HepG2 (cell line): ENCODE results near the gene SH3D21. TPM values are rescaled to one million over a fixed set of nuclear protein-coding genes. Genes with fewer than 3 reads are reported as not detected.

Experiments used
- ATAC-seq: fragments of 200-7000 bp; cut with Tn5 transposase; 3 replicates; pipeline ENCODE4 v1.9.1; 2020; ENCODE audit warnings: mild to moderate bottlenecking, moderate library complexity
- BruUV-seq: library from RNA; stranded (reverse); fragments of 400-500 nt; replicated peaks from 2 replicates; lab custom pipeline; 2021; lab: Mats Ljungman, UMichigan
- CTCF ChIA-PET: fragments of 300-600 bp; formaldehyde crosslinking; extraction: SDS; loops from one replicate; lab custom pipeline; 2021; ENCODE audit warnings: low total read pairs, inconsistent platforms, low intra/inter-chr PET ratio; lab: Yijun Ruan, JAX
- POLR2A ChIA-PET: fragments of 350-600 bp; sonication (Branson Sonifier 250); formaldehyde crosslinking; loops from one replicate; lab custom pipeline; 2020; ENCODE audit warnings: antibody characterized with exemption, inconsistent platforms; lab: Yijun Ruan, JAX
- DNase-seq: peaks from one replicate; pipeline ENCODE4 v3.0.0-alpha.2; 2015; ENCODE audit warnings: low spot score
- FAIRE-seq: peaks from 3 replicates; lab custom pipeline; 2011; peaks lifted over from hg19 to GRCh38; lab: Jason Lieb, UNC
- H2AFZ ChIP-seq: one replicate; pipeline ENCODE4 v1.6.1; 2011; ENCODE audit warnings: low read length, inconsistent platforms
- H3K27ac ChIP-seq: fragments of 300-600 bp; 3 replicates; pipeline ENCODE4 v1.8.0; 2011; ENCODE audit warnings: mixed run types, mild to moderate bottlenecking, mixed read lengths, low read length, inconsistent platforms; ENCODE audit not compliant: insufficient read depth; ENCODE audit errors: extremely low read length
- H3K27me3 ChIP-seq, 2 experiments: fragments of 200-600 bp in 1 of 2; 2 replicates in 1 of 2; 3 replicates in 1 of 2; pipeline versions ENCODE4 v1.6.0 to v1.8.0; 2011; ENCODE audit warnings: low read length in 2 of 2, mild to moderate bottlenecking in 2 of 2, moderate library complexity in 2 of 2, inconsistent platforms in 1 of 2; ENCODE audit not compliant: insufficient read depth in 2 of 2, control insufficient read depth in 1 of 2
- H3K36me3 ChIP-seq, 2 experiments: fragments of 200-600 bp in 1 of 2; replicated peaks in 1 of 2; 2 replicates in 1 of 2; 3 replicates in 1 of 2; pipeline versions ENCODE4 v1.5.1 to v1.8.0; 2011; ENCODE audit warnings: low read length in 2 of 2, inconsistent platforms in 1 of 2; ENCODE audit not compliant: insufficient read depth in 2 of 2, control insufficient read depth in 1 of 2
- H3K4me1 ChIP-seq: 2 replicates; pipeline ENCODE4 v1.5.1; 2012; ENCODE audit warnings: low read length, inconsistent platforms; ENCODE audit not compliant: insufficient read depth
- H3K4me2 ChIP-seq: 2 replicates; pipeline ENCODE4 v1.6.0; 2011; ENCODE audit warnings: low read depth, low read length, inconsistent platforms
- H3K4me3 ChIP-seq, 3 experiments: fragments of 200-600 bp in 1 of 3; sonication (generic), shearing (Covaris generic) in 1 of 3; replicated peaks in 1 of 3; 2 replicates each; pipeline ENCODE4 v1.5.1; 2011 to 2016; ENCODE audit warnings: low read length in 3 of 3, inconsistent platforms in 2 of 3, low read depth in 2 of 3, mild to moderate bottlenecking in 2 of 3, control low read depth in 1 of 3, mixed read lengths in 1 of 3; ENCODE audit not compliant: insufficient read depth in 1 of 3
- H3K79me2 ChIP-seq: one replicate; pipeline ENCODE4 v1.6.1; 2011; ENCODE audit warnings: low read length, inconsistent platforms; ENCODE audit not compliant: insufficient read depth
- H3K9ac ChIP-seq: 2 replicates; pipeline ENCODE4 v1.6.0; 2011; ENCODE audit warnings: mild to moderate bottlenecking, low read depth, low read length, inconsistent platforms; ENCODE audit not compliant: insufficient read depth
- H3K9me3 ChIP-seq: 2 replicates; pipeline ENCODE4 v1.5.1; 2012; ENCODE audit warnings: mild to moderate bottlenecking, low read length
- H4K20me1 ChIP-seq: 2 replicates; pipeline ENCODE4 v1.6.0; 2011; ENCODE audit warnings: inconsistent platforms, mild to moderate bottlenecking, low read length, moderate library complexity; ENCODE audit not compliant: insufficient read depth
- ARNTL ChIP-seq: sonication (generic); formaldehyde crosslinking; IDR thresholded peaks from 2 replicates; pipeline ENCODE4 v1.4.0; 2020; ENCODE audit warnings: mild to moderate bottlenecking, missing genetic modification reagents
- HBP1 ChIP-seq: IDR thresholded peaks from 2 replicates; pipeline ENCODE4 v1.6.1; 2016; ENCODE audit warnings: low read depth, control low read depth
- NFYC ChIP-seq: IDR thresholded peaks from 2 replicates; pipeline ENCODE4 v1.6.1; 2016; ENCODE audit warnings: missing genetic modification reagents, missing compliant biosample characterization
- REST ChIP-seq, 2 experiments: IDR thresholded peaks; 2 replicates each; pipeline ENCODE4 v1.6.1; 2011 to 2012; ENCODE audit warnings: low read length in 2 of 2, borderline replicate concordance in 1 of 2, low read depth in 1 of 2, mild to moderate bottlenecking in 1 of 2, moderate library complexity in 1 of 2
- RFXAP ChIP-seq: sonication (generic); formaldehyde crosslinking; IDR thresholded peaks from 2 replicates; pipeline ENCODE4 v1.4.0; 2020; ENCODE audit warnings: missing genetic modification reagents, borderline replicate concordance
- SYNCRIP ChIP-seq: fragments of 200-400 bp; formaldehyde crosslinking; IDR thresholded peaks from 2 replicates; pipeline ENCODE4 v1.6.1; 2018; ENCODE audit warnings: mild to moderate bottlenecking, low read depth, low read length; ENCODE audit not compliant: insufficient read depth
- ZMAT5 ChIP-seq: sonication (generic); formaldehyde crosslinking; IDR thresholded peaks from 2 replicates; pipeline ENCODE4 v1.5.0; 2020; ENCODE audit warnings: mild to moderate bottlenecking, low read depth, missing genetic modification reagents, borderline replicate concordance
- ZNF333 ChIP-seq: sonication (generic); formaldehyde crosslinking; IDR thresholded peaks from 2 replicates; pipeline ENCODE4 v1.4.0; 2020; ENCODE audit warnings: mild to moderate bottlenecking, missing genetic modification reagents, borderline replicate concordance
- ZNF430 ChIP-seq: sonication (generic); formaldehyde crosslinking; IDR thresholded peaks from 2 replicates; pipeline ENCODE4 v1.9.0; 2021; ENCODE audit warnings: mild to moderate bottlenecking, missing genetic modification reagents
- ZNF746 ChIP-seq: sonication (generic); formaldehyde crosslinking; IDR thresholded peaks from 2 replicates; pipeline ENCODE4 v1.8.0; 2022; ENCODE audit warnings: mild to moderate bottlenecking, missing genetic modification reagents
- ZSCAN21 ChIP-seq: sonication (generic); formaldehyde crosslinking; IDR thresholded peaks from 2 replicates; pipeline ENCODE4 v1.8.0; 2022; ENCODE audit warnings: mild to moderate bottlenecking, missing genetic modification reagents, moderate library complexity, borderline replicate concordance
- WGBS: methylation state at CpG from one replicate; pipeline ENCODE4 v1.1.6; 2017; ENCODE audit warnings: low lambda C conversion rate; 5-methylcytosine and 5-hydroxymethylcytosine counted together
- in situ Hi-C: cut with HindIII; loops from 2 replicates; pipeline ENCODE4 v1.10.0; 2017; ENCODE audit warnings: low pct_unique_long_range_greater_than_20kb; ENCODE audit not compliant: extremely low pct_ligation_motif_present
- intact Hi-C: fragments of 100-400 bp; cut with micrococcal nuclease; formaldehyde crosslinking; loops from one replicate; pipeline ENCODE4 v1.10.0; 2022; ENCODE audit not compliant: unreplicated experiment
- polyA plus RNA-seq, 8 experiments: library from polyadenylated mRNA; depleted of rRNA in 3 of 8; stranded (reverse) in 7 of 8; unstranded in 1 of 8; fragments of >200 nt; fragmentation: Illumina TruSeq in 4 of 8; extraction: Trizol in 4 of 8; gene quantifications; 2 replicates each; pipeline versions ENCODE4 v1.2.1 to v1.2.3, GENCODE V29; 2011 to 2016; ENCODE audit warnings: low read depth in 4 of 8, missing spikeins in 1 of 8, mixed read lengths in 1 of 8; ENCODE audit not compliant: insufficient read depth in 1 of 8
- total RNA-seq, 5 experiments: library from RNA; depleted of rRNA; stranded (reverse); fragments of >200 nt; fragmentation: Illumina TruSeq; extraction: Trizol; gene quantifications; 2 replicates each; pipeline ENCODE4 v1.2.3, GENCODE V29; 2016; ENCODE audit warnings: low read depth in 1 of 5
- TF ChIP-seq, protein P1 (sequence below): sonication (generic); formaldehyde crosslinking; IDR thresholded peaks from 2 replicates; pipeline ENCODE4 v1.4.0; 2020; ENCODE audit warnings: missing genetic modification reagents, mild to moderate bottlenecking, borderline replicate concordance
- TF ChIP-seq, protein P2 (sequence below): sonication (generic); formaldehyde crosslinking; IDR thresholded peaks from 2 replicates; pipeline ENCODE4; 2020; ENCODE audit warnings: missing genetic modification reagents, mild to moderate bottlenecking, borderline replicate concordance
- TF ChIP-seq, protein P3 (sequence below): IDR thresholded peaks from 2 replicates; pipeline ENCODE4 v1.6.1; 2016; ENCODE audit warnings: mild to moderate bottlenecking, missing biosample characterization, missing genetic modification reagents

Gene SH3D21
- total and polyA plus RNA-seq, 2 of the 13 experiments (the other 11 are each of a cell fraction or from before 2014, with no cell fraction given), result 5.1 to 8.6 TPM

DNA sequence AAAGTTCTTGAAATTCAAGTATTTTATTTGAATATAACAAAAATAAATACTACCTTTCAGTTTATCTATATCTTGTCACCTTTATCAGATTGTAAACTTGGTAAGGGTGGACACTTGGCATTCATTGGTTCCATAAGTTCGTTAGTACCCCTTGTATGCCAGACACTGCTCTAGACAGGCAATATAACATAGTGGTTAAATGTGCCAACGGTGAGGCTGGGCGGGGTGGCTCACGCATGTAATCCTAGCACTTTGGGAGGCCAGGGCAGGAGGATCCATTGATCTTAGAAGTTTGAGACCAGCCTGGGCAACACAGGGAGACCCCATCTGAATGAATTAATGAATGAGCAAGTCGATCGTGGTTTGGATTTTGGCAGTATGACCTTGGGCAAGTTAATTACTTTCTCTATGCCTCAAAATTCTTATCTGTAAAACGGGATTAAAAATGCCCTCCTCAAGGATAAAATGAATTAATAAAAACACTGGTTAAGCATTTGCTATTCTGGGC lies 26.3 kb upstream of the SH3D21 start:
- Histone ChIP-seq H3K79me2 (peaks cover 39% of the 10 kb centered on the region), H2AFZ (no peak overlapping the region), H3K4me2 (no peak overlapping the region), H3K27ac (no peak overlapping the region), H3K9ac (no peak overlapping the region), H3K4me1 (no peaks in the 10 kb centered on the region), H3K4me3 (no peak overlapping the region), H3K27me3 (no peaks in the 10 kb centered on the region), H4K20me1 (no peaks in the 10 kb centered on the region), H3K36me3 (peaks cover 0 to 45% of the 10 kb centered on the region in 2 experiments; a peak in 4 of 5 replicates), H3K9me3 (no peaks in the 10 kb centered on the region)
- CTCF ChIA-PET, result no interaction called here
- 94% methylated on average over 7 of the region's 7 CpGs for WGBS
- in situ Hi-C loops (no loop called here), intact Hi-C loops (no loop called here)
- no peak for FAIRE-seq
- no peak for ATAC-seq
- BruUV-seq, result no TSS peak
- POLR2A ChIA-PET, result no interaction called here
- no peak for DNase-seq
- TF ChIP-seq ZNF430 (CRISPR knock-in tag) (no peak), SYNCRIP (no peak), HBP1 (CRISPR knock-in tag) (no peak), NFYC (CRISPR knock-in tag) (no peak), REST (IDR thresholded peaks at IDR 0.05; ENCODE audit: borderline replicate concordance in 1 of 2, low read depth in 1 of 2, low read length in 2 of 2) (no peak), ARNTL (CRISPR knock-in tag) (no peak), ZNF333 (CRISPR knock-in tag) (no peak), ZSCAN21 (CRISPR knock-in tag) (no peak), ZNF746 (CRISPR knock-in tag) (no peak), RFXAP (no peak), ZMAT5 (CRISPR knock-in tag) (no peak)
- TF ChIP-seq, protein P1, sequence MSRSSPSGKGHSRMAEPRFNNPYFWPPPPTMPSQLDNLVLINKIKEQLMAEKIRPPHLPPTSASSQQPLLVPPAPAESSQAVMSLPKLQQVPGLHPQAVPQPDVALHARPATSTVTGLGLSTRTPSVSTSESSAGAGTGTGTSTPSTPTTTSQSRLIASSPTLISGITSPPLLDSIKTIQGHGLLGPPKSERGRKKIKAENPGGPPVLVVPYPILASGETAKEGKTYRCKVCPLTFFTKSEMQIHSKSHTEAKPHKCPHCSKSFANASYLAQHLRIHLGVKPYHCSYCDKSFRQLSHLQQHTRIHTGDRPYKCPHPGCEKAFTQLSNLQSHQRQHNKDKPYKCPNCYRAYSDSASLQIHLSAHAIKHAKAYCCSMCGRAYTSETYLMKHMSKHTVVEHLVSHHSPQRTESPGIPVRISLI, result no peak
- TF ChIP-seq, protein P2, sequence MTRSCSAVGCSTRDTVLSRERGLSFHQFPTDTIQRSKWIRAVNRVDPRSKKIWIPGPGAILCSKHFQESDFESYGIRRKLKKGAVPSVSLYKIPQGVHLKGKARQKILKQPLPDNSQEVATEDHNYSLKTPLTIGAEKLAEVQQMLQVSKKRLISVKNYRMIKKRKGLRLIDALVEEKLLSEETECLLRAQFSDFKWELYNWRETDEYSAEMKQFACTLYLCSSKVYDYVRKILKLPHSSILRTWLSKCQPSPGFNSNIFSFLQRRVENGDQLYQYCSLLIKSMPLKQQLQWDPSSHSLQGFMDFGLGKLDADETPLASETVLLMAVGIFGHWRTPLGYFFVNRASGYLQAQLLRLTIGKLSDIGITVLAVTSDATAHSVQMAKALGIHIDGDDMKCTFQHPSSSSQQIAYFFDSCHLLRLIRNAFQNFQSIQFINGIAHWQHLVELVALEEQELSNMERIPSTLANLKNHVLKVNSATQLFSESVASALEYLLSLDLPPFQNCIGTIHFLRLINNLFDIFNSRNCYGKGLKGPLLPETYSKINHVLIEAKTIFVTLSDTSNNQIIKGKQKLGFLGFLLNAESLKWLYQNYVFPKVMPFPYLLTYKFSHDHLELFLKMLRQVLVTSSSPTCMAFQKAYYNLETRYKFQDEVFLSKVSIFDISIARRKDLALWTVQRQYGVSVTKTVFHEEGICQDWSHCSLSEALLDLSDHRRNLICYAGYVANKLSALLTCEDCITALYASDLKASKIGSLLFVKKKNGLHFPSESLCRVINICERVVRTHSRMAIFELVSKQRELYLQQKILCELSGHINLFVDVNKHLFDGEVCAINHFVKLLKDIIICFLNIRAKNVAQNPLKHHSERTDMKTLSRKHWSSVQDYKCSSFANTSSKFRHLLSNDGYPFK (CRISPR knock-in tag), result no peak
- TF ChIP-seq, protein P3, sequence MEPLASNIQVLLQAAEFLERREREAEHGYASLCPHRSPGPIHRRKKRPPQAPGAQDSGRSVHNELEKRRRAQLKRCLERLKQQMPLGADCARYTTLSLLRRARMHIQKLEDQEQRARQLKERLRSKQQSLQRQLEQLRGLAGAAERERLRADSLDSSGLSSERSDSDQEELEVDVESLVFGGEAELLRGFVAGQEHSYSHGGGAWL (CRISPR knock-in tag), result no peak
